MM.1S (cell line): ENCODE measurements around the gene NTM.

ENCODE experiments used
- EZH2 ChIP-seq: fragments of 300-600 bp; sonication (generic); optimal IDR thresholded peaks from 2 replicates; pipeline ENCODE3; 2017; ENCODE audit warnings: low read depth, mild to moderate bottlenecking, antibody characterized with exemption, low read length, mixed read lengths
- EZH2phosphoT487 ChIP-seq: fragments of 300-600 bp; sonication (generic); IDR thresholded peaks from 2 replicates; pipeline ENCODE4 v1.6.1; 2018; ENCODE audit warnings: antibody characterized with exemption, low read length
- TF ChIP-seq, protein P1 (sequence below): fragments of 300-600 bp; sonication (generic); IDR thresholded peaks from 2 replicates; pipeline ENCODE4 v1.5.1; 2016; ENCODE audit warnings: antibody characterized with exemption, low read length, mixed read lengths

DNA sequence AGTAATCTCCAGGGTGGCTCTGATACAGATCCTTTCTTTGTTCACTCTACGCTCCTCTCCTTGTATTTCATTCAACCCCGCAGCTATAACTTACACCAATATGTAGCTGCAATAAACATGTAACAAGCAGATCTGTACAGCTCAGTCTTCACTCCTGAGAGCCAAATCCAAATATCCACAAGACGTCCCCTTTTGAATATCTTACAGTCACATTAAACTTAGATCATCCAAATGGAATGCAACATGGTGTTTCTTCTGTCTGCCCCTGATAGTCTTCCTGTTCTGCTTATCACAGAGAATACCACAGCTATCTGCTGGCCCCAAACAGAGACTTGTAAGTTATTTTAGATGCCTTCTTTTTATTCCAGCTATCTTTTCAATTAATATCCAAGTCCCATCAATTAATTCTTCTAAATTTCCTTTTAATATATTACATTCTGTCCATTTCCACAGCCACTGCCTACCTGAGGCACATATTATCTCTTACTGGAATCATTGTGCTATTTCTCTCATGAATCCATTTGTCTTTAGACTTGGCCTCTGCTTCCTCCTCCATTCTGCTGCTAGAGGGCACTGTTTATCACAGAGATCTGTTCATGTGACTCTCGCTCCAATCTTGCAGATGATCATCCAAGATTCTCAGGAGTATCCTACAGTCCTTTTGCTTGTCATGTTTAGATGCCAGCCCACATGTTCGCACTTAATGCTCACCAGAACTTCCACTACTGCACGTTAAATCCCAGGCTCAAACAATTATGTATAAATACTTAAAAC lies 908.6 kb downstream of the NTM start:
- no peak for TF ChIP-seq EZH2
- TF ChIP-seq, protein P1, sequence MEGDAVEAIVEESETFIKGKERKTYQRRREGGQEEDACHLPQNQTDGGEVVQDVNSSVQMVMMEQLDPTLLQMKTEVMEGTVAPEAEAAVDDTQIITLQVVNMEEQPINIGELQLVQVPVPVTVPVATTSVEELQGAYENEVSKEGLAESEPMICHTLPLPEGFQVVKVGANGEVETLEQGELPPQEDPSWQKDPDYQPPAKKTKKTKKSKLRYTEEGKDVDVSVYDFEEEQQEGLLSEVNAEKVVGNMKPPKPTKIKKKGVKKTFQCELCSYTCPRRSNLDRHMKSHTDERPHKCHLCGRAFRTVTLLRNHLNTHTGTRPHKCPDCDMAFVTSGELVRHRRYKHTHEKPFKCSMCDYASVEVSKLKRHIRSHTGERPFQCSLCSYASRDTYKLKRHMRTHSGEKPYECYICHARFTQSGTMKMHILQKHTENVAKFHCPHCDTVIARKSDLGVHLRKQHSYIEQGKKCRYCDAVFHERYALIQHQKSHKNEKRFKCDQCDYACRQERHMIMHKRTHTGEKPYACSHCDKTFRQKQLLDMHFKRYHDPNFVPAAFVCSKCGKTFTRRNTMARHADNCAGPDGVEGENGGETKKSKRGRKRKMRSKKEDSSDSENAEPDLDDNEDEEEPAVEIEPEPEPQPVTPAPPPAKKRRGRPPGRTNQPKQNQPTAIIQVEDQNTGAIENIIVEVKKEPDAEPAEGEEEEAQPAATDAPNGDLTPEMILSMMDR: peak; percentile 76
- no peak for TF ChIP-seq EZH2phosphoT487
